Adrenal gland (tissue), 12 donors: Measurements from ENCODE around the gene RESF1. TPM values are rescaled to one million over a fixed set of nuclear protein-coding genes. Genes with fewer than 3 reads are reported as not detected.

ENCODE experiments used
- DNase-seq, 7 donors: peaks; one replicate each; pipeline ENCODE4 v3.0.0-alpha.2; 2019 to 2020
- H3K27ac ChIP-seq, 5 donors: fragments of 200-600 bp; sonication (generic) in 4 of 5; 1 replicate in 3 of 5; 2 replicates in 2 of 5; pipeline versions ENCODE4 v1.5.1 to v1.8.0; 2016 to 2020; ENCODE audit warnings: mild to moderate bottlenecking in 1 of 5
- H3K27me3 ChIP-seq: fragments of 200-600 bp; 2 replicates; pipeline ENCODE4 v1.8.0; 2021
- H3K36me3 ChIP-seq, 2 donors: fragments of 200-600 bp; replicated peaks in 1 of 2; 1 replicate in 1 of 2; 2 replicates in 1 of 2; pipeline versions ENCODE4 v1.5.1 to v1.8.0; 2018 to 2022
- H3K4me1 ChIP-seq, 2 donors: fragments of 200-600 bp; replicated peaks in 1 of 2; 1 replicate in 1 of 2; 2 replicates in 1 of 2; pipeline versions ENCODE4 v1.5.1 to v1.8.0; 2018 to 2021
- H3K4me3 ChIP-seq, 4 donors: fragments of 200-600 bp; sonication (generic) in 3 of 4; one replicate each; pipeline ENCODE4 v1.5.1; 2016 to 2018
- H3K9me3 ChIP-seq, 3 donors: fragments of 200-600 bp; sonication (generic) in 1 of 3; replicated peaks in 1 of 3; 1 replicate in 2 of 3; 2 replicates in 1 of 3; pipeline versions ENCODE4 v1.5.1 to v1.8.0; 2016 to 2021
- POLR2A ChIP-seq, 2 donors: fragments of 450-650 bp; IDR thresholded peaks; one replicate each; pipeline ENCODE4 v1.6.1; 2017; ENCODE audit warnings: antibody characterized with exemption in 2 of 2, mild to moderate bottlenecking in 2 of 2, moderate library complexity in 1 of 2
- WGBS, 4 donors: extraction: QIAGEN DNeasy Blood & Tissue Kit in 2 of 4; methylation state at CpG; one replicate each; pipeline versions ENCODE4 v1.1.5 to v1.1.7; 2013 to 2017; 5-methylcytosine and 5-hydroxymethylcytosine counted together
- intact Hi-C, 2 donors: fragments of 100-400 bp; cut with DNase I; formaldehyde crosslinking; loops; one replicate each; pipeline versions ENCODE4 v1.14.1 to v1.15.0; 2022 to 2023
- polyA plus RNA-seq, 3 donors: library from polyadenylated mRNA; stranded (reverse); fragments of 200-250 nt in 2 of 3; fragments of 350-450 nt in 1 of 3; fragmentation: Illumina TruSeq in 1 of 3; extraction: RNeasy Lipid Tissue Mini Kit (QIAGEN cat#74804) in 1 of 3; gene quantifications; one replicate each; pipeline ENCODE4 v1.2.3, GENCODE V29; 2013 to 2014
- total RNA-seq, 9 donors: library from RNA; depleted of rRNA in 4 of 9; stranded (reverse); fragments of >200 nt in 4 of 9; fragments of 120-200 nt in 1 of 9; fragmentation: NEBNext Ultra II Directional in 1 of 9; extraction: Animal tissue kit (Norgen Biotek cat#: 25700) in 1 of 9; gene quantifications; one replicate each; pipeline versions ENCODE4 v1.1.0 to v1.2.4, GENCODE V29; 2013 to 2023
- TF ChIP-seq, protein P1 (sequence below), 6 experiments: fragments of 450-650 bp in 4 of 6; fragments of 200-600 bp in 2 of 6; sonication (generic) in 1 of 6; IDR thresholded peaks; 1 replicate in 5 of 6; 2 replicates in 1 of 6; pipeline versions ENCODE4 v1.5.1 to v1.8.0; 2016 to 2021; ENCODE audit warnings: antibody characterized with exemption in 6 of 6, mild to moderate bottlenecking in 2 of 6, moderate library complexity in 1 of 6
- donor health status: healthy with polysubstance abuse.
- donor health status: Bipolar disorder and iron deficiency.
- donor health status: DM: yes; HTN: yes; CAD: no.
- donor health status: DM: no; HTN: no; CAD: no.
- donor health status: DM: no; HTN: no; CAD: no.
- donor health status: DM: yes; HTN: yes; CAD: no.

RESF1 gene
- total and polyA plus RNA-seq, 12 donors: 8.2 to 83.0 (median 31.8) TPM

DNA sequence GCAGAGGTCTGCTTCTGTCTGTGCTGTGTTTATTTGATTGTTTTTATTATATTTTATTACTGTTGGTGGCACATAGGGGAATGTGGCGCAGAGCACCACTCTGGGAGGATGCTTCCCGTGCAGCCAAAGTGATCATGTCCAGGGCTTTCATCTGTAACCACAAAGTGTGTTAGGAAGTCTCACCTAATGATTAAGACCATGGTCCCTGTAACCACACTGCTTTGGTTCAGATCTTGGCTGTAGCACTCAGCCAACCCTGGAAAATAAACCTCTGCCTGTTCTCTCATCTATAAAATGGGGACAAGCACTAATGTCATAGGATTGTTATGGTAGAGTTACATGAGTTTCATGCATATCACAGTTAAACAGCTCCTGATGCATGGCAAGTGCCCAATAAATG, 1.9 kb downstream of the RESF1 start:
- H3K4me3 ChIP-seq: peak overlapping the region in 1 of 4 donors; percentile 92
- DNase-seq: no peak
- H3K27ac ChIP-seq: peak overlapping the region in 1 of 5 donors; percentile 95
- H3K4me1 ChIP-seq: peaks cover 5 to 37% of the 10 kb centered on the region in 2 donors
- TF ChIP-seq, protein P1, sequence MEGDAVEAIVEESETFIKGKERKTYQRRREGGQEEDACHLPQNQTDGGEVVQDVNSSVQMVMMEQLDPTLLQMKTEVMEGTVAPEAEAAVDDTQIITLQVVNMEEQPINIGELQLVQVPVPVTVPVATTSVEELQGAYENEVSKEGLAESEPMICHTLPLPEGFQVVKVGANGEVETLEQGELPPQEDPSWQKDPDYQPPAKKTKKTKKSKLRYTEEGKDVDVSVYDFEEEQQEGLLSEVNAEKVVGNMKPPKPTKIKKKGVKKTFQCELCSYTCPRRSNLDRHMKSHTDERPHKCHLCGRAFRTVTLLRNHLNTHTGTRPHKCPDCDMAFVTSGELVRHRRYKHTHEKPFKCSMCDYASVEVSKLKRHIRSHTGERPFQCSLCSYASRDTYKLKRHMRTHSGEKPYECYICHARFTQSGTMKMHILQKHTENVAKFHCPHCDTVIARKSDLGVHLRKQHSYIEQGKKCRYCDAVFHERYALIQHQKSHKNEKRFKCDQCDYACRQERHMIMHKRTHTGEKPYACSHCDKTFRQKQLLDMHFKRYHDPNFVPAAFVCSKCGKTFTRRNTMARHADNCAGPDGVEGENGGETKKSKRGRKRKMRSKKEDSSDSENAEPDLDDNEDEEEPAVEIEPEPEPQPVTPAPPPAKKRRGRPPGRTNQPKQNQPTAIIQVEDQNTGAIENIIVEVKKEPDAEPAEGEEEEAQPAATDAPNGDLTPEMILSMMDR (IDR thresholded peaks at IDR 0.05): no peak
- TF ChIP-seq POLR2A (IDR thresholded peaks at IDR 0.05): no peak
- no peaks in the 10 kb centered on the region for H3K9me3 ChIP-seq
- H3K27me3 ChIP-seq: no peaks in the 10 kb centered on the region
- H3K36me3 ChIP-seq: peaks cover 0 to 5% of the 10 kb centered on the region in 2 donors
- 48 to 74% (median 60%) methylated on average over 2 of the region's 2 CpGs for WGBS, 4 donors
- intact Hi-C loops: loop anchor here in 1 of 2 donors (10.0 kb wide), 1 partner anchor 276 kb away; no protein-coding TSS in a partner anchor

DNA sequence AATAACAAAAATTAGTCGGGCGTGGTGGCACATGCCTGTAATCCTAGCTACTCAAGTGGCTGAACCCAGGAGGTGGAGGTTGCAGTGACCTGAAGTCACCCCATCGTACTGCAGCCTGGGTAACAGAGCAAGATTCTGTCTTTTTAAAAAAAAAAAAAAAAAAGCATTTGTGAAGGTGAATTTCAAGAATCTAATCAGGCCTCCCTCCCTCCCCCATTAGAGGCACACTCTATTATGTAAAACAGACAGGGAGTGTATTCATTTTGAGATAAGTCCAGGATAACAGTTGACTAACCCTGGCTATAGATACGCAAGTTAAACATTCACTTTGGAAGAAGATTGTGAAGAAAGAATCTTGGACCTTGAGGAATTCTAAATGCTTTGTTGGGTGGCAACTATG, 2.9 kb downstream of the RESF1 start:
- Histone ChIP-seq H3K4me1 (peaks cover 5 to 46% of the 10 kb centered on the region in 2 donors), H3K36me3 (peaks cover 0 to 5% of the 10 kb centered on the region in 2 donors), H3K27me3 (no peaks in the 10 kb centered on the region), H3K27ac (no peak overlapping the region), H3K9me3 (no peaks in the 10 kb centered on the region), H3K4me3 (peak overlapping the region in 1 of 4 donors; percentile 92)
- WGBS, 4 donors: 68 to 94% (median 84%) methylated on average over 4 of the region's 4 CpGs
- intact Hi-C loops: loop anchor here in 1 of 2 donors (10.0 kb wide), 1 partner anchor 277 kb away; no protein-coding TSS in a partner anchor
- no peak for DNase-seq
- TF ChIP-seq POLR2A (IDR thresholded peaks at IDR 0.05): no peak
- TF ChIP-seq, protein P1 (IDR thresholded peaks at IDR 0.05): no peak

DNA sequence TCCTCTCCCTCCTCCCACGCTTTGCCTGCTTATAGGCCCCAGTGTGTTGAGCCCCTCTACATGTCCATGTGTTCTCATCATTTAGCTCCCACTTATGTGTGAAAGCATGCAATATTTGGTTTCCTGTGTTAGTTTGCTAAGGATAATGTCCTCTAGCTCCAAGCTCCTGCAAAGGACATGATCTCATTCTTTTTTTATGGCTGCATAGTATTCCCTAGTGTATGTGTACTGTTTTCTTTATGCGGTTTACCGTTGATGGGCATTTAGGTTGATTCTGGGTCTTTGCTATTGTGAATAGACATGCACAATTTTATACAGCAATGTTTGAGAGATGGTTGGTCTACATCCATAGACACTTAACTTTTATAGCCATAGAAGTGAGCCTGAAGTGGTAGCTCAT, 5.1 kb downstream of the RESF1 start:
- H3K27ac ChIP-seq: no peak overlapping the region
- H3K36me3 ChIP-seq: peaks cover 0 to 5% of the 10 kb centered on the region in 2 donors
- H3K9me3 ChIP-seq: no peaks in the 10 kb centered on the region
- H3K4me3 ChIP-seq: no peak overlapping the region
- DNase-seq: no peak
- H3K27me3 ChIP-seq: no peaks in the 10 kb centered on the region
- intact Hi-C loops: loop anchor here in 1 of 2 donors (10.0 kb wide), 1 partner anchor 279 kb away; no protein-coding TSS in a partner anchor
- TF ChIP-seq, protein P1 (IDR thresholded peaks at IDR 0.05): no peak
- no peak for TF ChIP-seq POLR2A (IDR thresholded peaks at IDR 0.05)
- WGBS, 4 donors: 97 to 99% (median 98%) methylated on average over 3 of the region's 3 CpGs
- peaks cover 5 to 46% of the 10 kb centered on the region in 2 donors for H3K4me1 ChIP-seq

DNA sequence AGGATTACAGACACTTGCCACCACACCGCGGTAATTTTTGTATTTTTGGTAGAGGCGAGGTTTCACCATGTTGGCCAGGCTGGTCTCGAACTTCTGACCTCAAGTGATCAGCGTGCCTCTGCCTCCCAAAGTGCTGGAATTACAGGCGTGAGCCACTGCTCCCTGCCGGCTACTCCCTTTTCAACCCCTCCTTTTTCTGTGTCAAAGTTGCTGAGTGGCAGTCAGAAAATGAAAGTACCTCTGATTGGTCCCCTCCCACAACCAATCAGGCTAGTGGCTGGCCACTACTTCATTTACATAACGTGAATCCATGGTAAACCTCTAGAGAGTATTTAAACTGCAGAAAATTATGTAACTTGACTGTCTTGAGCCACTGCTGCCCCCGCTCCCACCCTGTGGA, 5.9 kb downstream of the RESF1 start:
- H3K27ac ChIP-seq: no peak overlapping the region
- 94 to 98% (median 96%) methylated on average over 9 of the region's 9 CpGs for WGBS, 4 donors
- no peak overlapping the region for H3K4me3 ChIP-seq
- intact Hi-C loops: loop anchor here in 1 of 2 donors (10.0 kb wide), 1 partner anchor 280 kb away; no protein-coding TSS in a partner anchor
- DNase-seq: no peak
- peaks cover 5 to 45% of the 10 kb centered on the region in 2 donors for H3K4me1 ChIP-seq
- TF ChIP-seq POLR2A (IDR thresholded peaks at IDR 0.05): no peak
- TF ChIP-seq, protein P1 (IDR thresholded peaks at IDR 0.05): no peak
- H3K9me3 ChIP-seq: no peaks in the 10 kb centered on the region
- H3K27me3 ChIP-seq: no peaks in the 10 kb centered on the region
- peaks cover 0 to 5% of the 10 kb centered on the region in 2 donors for H3K36me3 ChIP-seq
